ENCODE data around the gene PLEKHM3. TPM values are rescaled to one million over a fixed set of nuclear protein-coding genes. Genes with fewer than 3 reads are reported as not detected.

Gene PLEKHM3
- total and polyA plus RNA-seq, 2 donors (not counting 1 experiment from before 2014, with no cell fraction given), result 5.3 to 20.1 TPM

DNA sequence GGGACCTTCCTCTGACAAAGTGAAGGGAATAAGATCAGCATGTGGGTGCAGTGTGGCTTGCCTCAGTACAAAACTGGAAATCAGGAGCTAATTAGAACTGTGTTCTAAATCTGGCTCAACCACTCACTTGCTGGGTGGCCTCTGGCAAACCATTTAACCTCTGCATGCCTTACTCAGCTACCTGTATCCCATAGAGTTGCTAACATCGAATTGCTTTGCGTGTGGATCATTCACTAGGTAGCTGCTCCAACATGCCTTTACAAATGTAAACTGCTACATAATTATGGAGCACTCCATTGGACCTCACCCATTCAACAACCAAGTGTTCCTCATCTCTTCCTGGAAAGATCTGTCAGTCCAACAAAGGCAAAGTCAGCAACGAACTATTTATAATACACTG lies 19.0 kb downstream of the PLEKHM3 start:
- H2AFZ ChIP-seq (ENCODE audit: low read length), result no peak overlapping the region
- H3K79me2 ChIP-seq (ENCODE audit: control insufficient read depth, insufficient read depth, low read length), result no peaks in the 10 kb centered on the region
- no peaks in the 10 kb centered on the region for H3K4me1 ChIP-seq (ENCODE audit: control insufficient read depth, extremely low read depth, insufficient read depth, low read length)
- H3K4me2 ChIP-seq (ENCODE audit: extremely low read depth, insufficient read depth, low read length), result no peak overlapping the region
- no peak overlapping the region for H3K4me3 ChIP-seq (replicated peaks in 1 of 4; ENCODE audit: control extremely low read depth in 1 of 4, insufficient read depth in 1 of 4, low read depth in 3 of 4, low read length in 4 of 4)
- no peak overlapping the region for H3K27ac ChIP-seq (ENCODE audit: insufficient read depth, low read length)
- H3K9me3 ChIP-seq (ENCODE audit: control insufficient read depth, insufficient read depth, low read depth, low read length), result no peaks in the 10 kb centered on the region
- H3K9ac ChIP-seq (ENCODE audit: insufficient read depth, low read length), result no peak overlapping the region
- peak in 1 of 2 donors; percentile 14 for DNase-seq (ENCODE audit: low read depth in 2 of 2)
- no peaks in the 10 kb centered on the region for H3K27me3 ChIP-seq (ENCODE audit: control insufficient read depth, insufficient read depth, low read length)
- no peaks in the 10 kb centered on the region for H3K36me3 ChIP-seq (ENCODE audit: control insufficient read depth, insufficient read depth, low read length)
- TF ChIP-seq EZH2 (IDR thresholded peaks at IDR 0.05; ENCODE audit: low read length, missing control alignments), result no peak
- TF ChIP-seq, protein P1, sequence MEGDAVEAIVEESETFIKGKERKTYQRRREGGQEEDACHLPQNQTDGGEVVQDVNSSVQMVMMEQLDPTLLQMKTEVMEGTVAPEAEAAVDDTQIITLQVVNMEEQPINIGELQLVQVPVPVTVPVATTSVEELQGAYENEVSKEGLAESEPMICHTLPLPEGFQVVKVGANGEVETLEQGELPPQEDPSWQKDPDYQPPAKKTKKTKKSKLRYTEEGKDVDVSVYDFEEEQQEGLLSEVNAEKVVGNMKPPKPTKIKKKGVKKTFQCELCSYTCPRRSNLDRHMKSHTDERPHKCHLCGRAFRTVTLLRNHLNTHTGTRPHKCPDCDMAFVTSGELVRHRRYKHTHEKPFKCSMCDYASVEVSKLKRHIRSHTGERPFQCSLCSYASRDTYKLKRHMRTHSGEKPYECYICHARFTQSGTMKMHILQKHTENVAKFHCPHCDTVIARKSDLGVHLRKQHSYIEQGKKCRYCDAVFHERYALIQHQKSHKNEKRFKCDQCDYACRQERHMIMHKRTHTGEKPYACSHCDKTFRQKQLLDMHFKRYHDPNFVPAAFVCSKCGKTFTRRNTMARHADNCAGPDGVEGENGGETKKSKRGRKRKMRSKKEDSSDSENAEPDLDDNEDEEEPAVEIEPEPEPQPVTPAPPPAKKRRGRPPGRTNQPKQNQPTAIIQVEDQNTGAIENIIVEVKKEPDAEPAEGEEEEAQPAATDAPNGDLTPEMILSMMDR (conservative IDR thresholded peaks at IDR 0.05 in 1 of 2, IDR thresholded peaks at IDR 0.05 in 1 of 2; ENCODE audit: low read depth in 1 of 2, low read length in 2 of 2), result no peak
- no peaks in the 10 kb centered on the region for H4K20me1 ChIP-seq (ENCODE audit: control insufficient read depth, extremely low read depth, insufficient read depth, low read length)

DNA sequence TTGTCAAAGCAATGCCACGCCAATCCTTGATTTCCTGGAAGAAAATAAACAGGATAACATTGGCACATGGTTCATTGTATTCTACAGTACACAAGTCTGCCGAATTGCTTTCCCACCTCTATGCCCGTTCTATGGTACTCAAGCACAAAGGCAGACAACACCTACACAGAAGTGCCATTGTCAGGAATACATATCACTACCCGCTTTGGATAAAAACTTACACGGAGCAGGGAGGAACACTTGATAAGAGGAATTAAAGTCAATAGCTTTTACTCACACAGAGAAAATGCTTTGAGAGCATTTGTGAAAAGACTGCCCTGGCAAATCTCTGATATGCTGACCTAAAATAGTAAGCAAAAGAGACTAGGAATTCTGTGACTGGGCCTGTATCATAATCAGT lies 23.4 kb downstream of the PLEKHM3 start:
- H3K9me3 ChIP-seq (ENCODE audit: control insufficient read depth, insufficient read depth, low read depth, low read length), result no peaks in the 10 kb centered on the region
- TF ChIP-seq, protein P1 (conservative IDR thresholded peaks at IDR 0.05 in 1 of 2, IDR thresholded peaks at IDR 0.05 in 1 of 2; ENCODE audit: low read depth in 1 of 2, low read length in 2 of 2), result no peak
- TF ChIP-seq EZH2 (IDR thresholded peaks at IDR 0.05; ENCODE audit: low read length, missing control alignments), result no peak

DNA sequence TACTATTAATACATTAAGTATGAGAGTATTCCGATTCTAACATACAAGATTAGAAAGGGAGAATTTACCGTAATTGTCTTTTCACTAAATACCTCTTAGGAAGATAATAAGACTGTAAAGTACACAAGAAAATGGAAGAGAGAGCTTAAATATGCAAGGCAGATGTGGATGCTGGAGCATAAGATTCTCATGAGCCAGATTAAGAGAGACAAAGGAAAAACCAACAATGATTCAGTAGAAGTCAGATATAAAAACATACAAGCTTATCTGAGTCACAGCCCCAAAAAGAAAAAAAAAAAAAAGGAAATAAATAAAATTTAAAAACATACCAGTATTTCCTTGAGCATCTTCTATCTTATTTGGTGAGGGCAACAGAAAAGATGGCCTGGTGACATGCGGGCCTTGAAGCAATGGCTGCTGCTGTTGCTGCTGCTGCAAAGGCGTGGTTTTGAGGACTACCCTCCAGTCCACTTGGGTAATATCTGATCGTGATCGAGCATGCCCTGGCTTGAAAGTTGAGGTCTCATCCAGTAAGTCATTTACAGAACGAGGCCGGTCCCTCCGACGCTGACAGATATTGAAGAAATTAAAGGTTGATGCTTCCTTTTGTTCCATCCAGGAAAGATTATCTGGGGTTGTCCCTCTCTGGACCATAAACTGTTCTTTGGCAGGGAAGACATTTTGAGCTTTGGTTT lies 24.5 kb downstream of the PLEKHM3 start:
- Histone ChIP-seq H3K27ac (ENCODE audit: insufficient read depth, low read length) (no peak overlapping the region), H3K79me2 (ENCODE audit: control insufficient read depth, insufficient read depth, low read length) (no peaks in the 10 kb centered on the region), H2AFZ (ENCODE audit: low read length) (no peak overlapping the region), H3K36me3 (ENCODE audit: control insufficient read depth, insufficient read depth, low read length) (peaks cover 2% of the 10 kb centered on the region), H3K4me1 (ENCODE audit: control insufficient read depth, extremely low read depth, insufficient read depth, low read length) (no peaks in the 10 kb centered on the region), H3K9me3 (ENCODE audit: control insufficient read depth, insufficient read depth, low read depth, low read length) (no peaks in the 10 kb centered on the region), H3K4me3 (replicated peaks in 1 of 4; ENCODE audit: control extremely low read depth in 1 of 4, insufficient read depth in 1 of 4, low read depth in 3 of 4, low read length in 4 of 4) (no peak overlapping the region), H3K4me2 (ENCODE audit: extremely low read depth, insufficient read depth, low read length) (no peak overlapping the region), H4K20me1 (ENCODE audit: control insufficient read depth, extremely low read depth, insufficient read depth, low read length) (no peaks in the 10 kb centered on the region), H3K9ac (ENCODE audit: insufficient read depth, low read length) (no peak overlapping the region), H3K27me3 (ENCODE audit: control insufficient read depth, insufficient read depth, low read length) (no peaks in the 10 kb centered on the region)
- TF ChIP-seq, protein P1 (conservative IDR thresholded peaks at IDR 0.05 in 1 of 2, IDR thresholded peaks at IDR 0.05 in 1 of 2; ENCODE audit: low read depth in 1 of 2, low read length in 2 of 2), result no peak
- TF ChIP-seq EZH2 (IDR thresholded peaks at IDR 0.05; ENCODE audit: low read length, missing control alignments), result no peak
- DNase-seq (ENCODE audit: low read depth in 2 of 2), result peak in 1 of 2 donors; percentile 55

More for the DNA sequence above, 23.4 kb downstream of the PLEKHM3 start:
- Histone ChIP-seq H3K4me2 (ENCODE audit: extremely low read depth, insufficient read depth, low read length) (no peak overlapping the region), H3K27me3 (ENCODE audit: control insufficient read depth, insufficient read depth, low read length) (no peaks in the 10 kb centered on the region), H2AFZ (ENCODE audit: low read length) (no peak overlapping the region), H3K79me2 (ENCODE audit: control insufficient read depth, insufficient read depth, low read length) (no peaks in the 10 kb centered on the region), H3K4me3 (replicated peaks in 1 of 4; ENCODE audit: control extremely low read depth in 1 of 4, insufficient read depth in 1 of 4, low read depth in 3 of 4, low read length in 4 of 4) (no peak overlapping the region), H4K20me1 (ENCODE audit: control insufficient read depth, extremely low read depth, insufficient read depth, low read length) (no peaks in the 10 kb centered on the region), H3K27ac (ENCODE audit: insufficient read depth, low read length) (no peak overlapping the region), H3K4me1 (ENCODE audit: control insufficient read depth, extremely low read depth, insufficient read depth, low read length) (no peaks in the 10 kb centered on the region), H3K36me3 (ENCODE audit: control insufficient read depth, insufficient read depth, low read length) (peaks cover 2% of the 10 kb centered on the region), H3K9ac (ENCODE audit: insufficient read depth, low read length) (no peak overlapping the region)
- no peak for DNase-seq (ENCODE audit: low read depth in 2 of 2)

All from fibroblast of lung (primary cell).